Measurements from ENCODE around the gene P3H2. TPM values are rescaled to one million over a fixed set of nuclear protein-coding genes. Genes with fewer than 3 reads are reported as not detected.

Gene P3H2
- total RNA-seq, 1 donor from 2014 or later = not detected

GRCh38 chr3:189999718-190000117 is 121.0 kb downstream of the P3H2 start:
- no peak overlapping the region for H3K27ac Mint-ChIP-seq
- H3K9me3 Mint-ChIP-seq = no peaks in the 10 kb centered on the region
- DNase-seq (ENCODE audit: low spot score) = no peak
- H3K36me3 Mint-ChIP-seq (ENCODE audit: low read depth) = no peaks in the 10 kb centered on the region
- H3K4me3 Mint-ChIP-seq = no peak overlapping the region
- peaks cover 7% of the 10 kb centered on the region for H3K27me3 Mint-ChIP-seq (ENCODE audit: insufficient read depth)
- intact Hi-C loops (cut with micrococcal nuclease) = no loop called here
- no peaks in the 10 kb centered on the region for H3K4me1 Mint-ChIP-seq (ENCODE audit: low read depth)

- DNase-seq (ENCODE audit: low spot score) = no peak
- intact Hi-C loops (cut with micrococcal nuclease) = no loop called here
- Mint-ChIP-seq H3K27me3 (ENCODE audit: insufficient read depth) (peaks cover 9% of the 10 kb centered on the region), H3K9me3 (no peaks in the 10 kb centered on the region), H3K27ac (no peak overlapping the region), H3K4me1 (ENCODE audit: low read depth) (no peaks in the 10 kb centered on the region), H3K4me3 (no peak overlapping the region), H3K36me3 (ENCODE audit: low read depth) (no peaks in the 10 kb centered on the region)
These were observed 125.6 kb downstream of the P3H2 start for GRCh38 chr3:189995129-189995528.

GRCh38 chr3:189990826-189991225 is 129.9 kb downstream of the P3H2 start:
- Mint-ChIP-seq H3K36me3 (ENCODE audit: low read depth) (no peaks in the 10 kb centered on the region), H3K27ac (no peak overlapping the region)
- intact Hi-C loops (cut with micrococcal nuclease) = no loop called here

GRCh38 chr3:189988854-189989253 is 131.8 kb downstream of the P3H2 start:
- no peak overlapping the region for H3K4me3 Mint-ChIP-seq

More at GRCh38 chr3:189990826-189991225, 129.9 kb downstream of the P3H2 start:
- H3K27me3 Mint-ChIP-seq (ENCODE audit: insufficient read depth) = peaks cover 10% of the 10 kb centered on the region
- no peaks in the 10 kb centered on the region for H3K9me3 Mint-ChIP-seq
- no peak for DNase-seq (ENCODE audit: low spot score)
- no peak overlapping the region for H3K4me3 Mint-ChIP-seq
- no peaks in the 10 kb centered on the region for H3K4me1 Mint-ChIP-seq (ENCODE audit: low read depth)

GRCh38 chr3:189988322-189988721 is 132.4 kb downstream of the P3H2 start:
- Mint-ChIP-seq H3K27me3 (ENCODE audit: insufficient read depth) (peaks cover 10% of the 10 kb centered on the region), H3K4me1 (ENCODE audit: low read depth) (no peaks in the 10 kb centered on the region), H3K9me3 (no peaks in the 10 kb centered on the region), H3K4me3 (no peak overlapping the region), H3K36me3 (ENCODE audit: low read depth) (no peaks in the 10 kb centered on the region), H3K27ac (no peak overlapping the region)
- intact Hi-C loops (cut with micrococcal nuclease) = no loop called here
- no peak for DNase-seq (ENCODE audit: low spot score)

More at GRCh38 chr3:189988854-189989253, 131.8 kb downstream of the P3H2 start:
- no peak for DNase-seq (ENCODE audit: low spot score)
- Mint-ChIP-seq H3K4me1 (ENCODE audit: low read depth) (no peaks in the 10 kb centered on the region), H3K36me3 (ENCODE audit: low read depth) (no peaks in the 10 kb centered on the region), H3K27ac (no peak overlapping the region), H3K9me3 (no peaks in the 10 kb centered on the region), H3K27me3 (ENCODE audit: insufficient read depth) (peaks cover 10% of the 10 kb centered on the region)
- intact Hi-C loops (cut with micrococcal nuclease) = no loop called here

- no peak for DNase-seq (ENCODE audit: low spot score)
- Mint-ChIP-seq H3K36me3 (ENCODE audit: low read depth) (no peaks in the 10 kb centered on the region), H3K4me3 (no peak overlapping the region), H3K9me3 (no peaks in the 10 kb centered on the region), H3K27ac (no peak overlapping the region), H3K4me1 (ENCODE audit: low read depth) (no peaks in the 10 kb centered on the region), H3K27me3 (ENCODE audit: insufficient read depth) (peaks cover 8% of the 10 kb centered on the region)
- intact Hi-C loops (cut with micrococcal nuclease) = no loop called here
These were observed 134.7 kb downstream of the P3H2 start for GRCh38 chr3:189985948-189986347.

GRCh38 chr3:189983612-189984011 is 137.1 kb downstream of the P3H2 start:
- H3K4me3 Mint-ChIP-seq = no peak overlapping the region
- no peaks in the 10 kb centered on the region for H3K9me3 Mint-ChIP-seq
- DNase-seq (ENCODE audit: low spot score) = no peak
- no peaks in the 10 kb centered on the region for H3K4me1 Mint-ChIP-seq (ENCODE audit: low read depth)
- no peaks in the 10 kb centered on the region for H3K36me3 Mint-ChIP-seq (ENCODE audit: low read depth)
- intact Hi-C loops (cut with micrococcal nuclease) = no loop called here
- H3K27me3 Mint-ChIP-seq (ENCODE audit: insufficient read depth) = peaks cover 6% of the 10 kb centered on the region
- H3K27ac Mint-ChIP-seq = no peak overlapping the region

GRCh38 chr3:189982321-189982945 is 138.3 kb downstream of the P3H2 start:
- no peak overlapping the region for H3K27ac Mint-ChIP-seq
- H3K9me3 Mint-ChIP-seq = no peaks in the 10 kb centered on the region
- no peaks in the 10 kb centered on the region for H3K4me1 Mint-ChIP-seq (ENCODE audit: low read depth)
- intact Hi-C loops (cut with micrococcal nuclease) = no loop called here
- no peak overlapping the region for H3K4me3 Mint-ChIP-seq
- H3K36me3 Mint-ChIP-seq (ENCODE audit: low read depth) = no peaks in the 10 kb centered on the region
- no peak for DNase-seq (ENCODE audit: low spot score)
- H3K27me3 Mint-ChIP-seq (ENCODE audit: insufficient read depth) = peaks cover 9% of the 10 kb centered on the region

- intact Hi-C loops (cut with micrococcal nuclease) = no loop called here
- H3K4me1 Mint-ChIP-seq (ENCODE audit: low read depth) = no peaks in the 10 kb centered on the region
- no peak overlapping the region for H3K4me3 Mint-ChIP-seq
- no peak overlapping the region for H3K27ac Mint-ChIP-seq
- no peaks in the 10 kb centered on the region for H3K9me3 Mint-ChIP-seq
- no peaks in the 10 kb centered on the region for H3K36me3 Mint-ChIP-seq (ENCODE audit: low read depth)
- peaks cover 8% of the 10 kb centered on the region for H3K27me3 Mint-ChIP-seq (ENCODE audit: insufficient read depth)
- no peak for DNase-seq (ENCODE audit: low spot score)
These were observed 139.0 kb downstream of the P3H2 start for GRCh38 chr3:189981668-189982067.

GRCh38 chr3:189978753-189979152 is 141.9 kb downstream of the P3H2 start:
- DNase-seq (ENCODE audit: low spot score) = no peak
- intact Hi-C loops (cut with micrococcal nuclease) = no loop called here
- Mint-ChIP-seq H3K36me3 (ENCODE audit: low read depth) (no peaks in the 10 kb centered on the region), H3K9me3 (no peaks in the 10 kb centered on the region), H3K27me3 (ENCODE audit: insufficient read depth) (peaks cover 14% of the 10 kb centered on the region), H3K4me1 (ENCODE audit: low read depth) (no peaks in the 10 kb centered on the region), H3K27ac (no peak overlapping the region), H3K4me3 (no peak overlapping the region)

GRCh38 chr3:189977174-189977573 is 143.5 kb downstream of the P3H2 start:
- Mint-ChIP-seq H3K27me3 (ENCODE audit: insufficient read depth) (peaks cover 15% of the 10 kb centered on the region), H3K9me3 (no peaks in the 10 kb centered on the region), H3K36me3 (ENCODE audit: low read depth) (no peaks in the 10 kb centered on the region), H3K4me3 (no peak overlapping the region), H3K4me1 (ENCODE audit: low read depth) (no peaks in the 10 kb centered on the region), H3K27ac (no peak overlapping the region)
- no peak for DNase-seq (ENCODE audit: low spot score)
- intact Hi-C loops (cut with micrococcal nuclease) = no loop called here

- Mint-ChIP-seq H3K36me3 (ENCODE audit: low read depth) (no peaks in the 10 kb centered on the region), H3K4me3 (no peak overlapping the region), H3K4me1 (ENCODE audit: low read depth) (no peaks in the 10 kb centered on the region), H3K27me3 (ENCODE audit: insufficient read depth) (peaks cover 15% of the 10 kb centered on the region), H3K9me3 (no peaks in the 10 kb centered on the region), H3K27ac (no peak overlapping the region)
- no peak for DNase-seq (ENCODE audit: low spot score)
- intact Hi-C loops (cut with micrococcal nuclease) = no loop called here
These were observed 145.2 kb downstream of the P3H2 start for GRCh38 chr3:189975391-189975990.

- Mint-ChIP-seq H3K9me3 (no peaks in the 10 kb centered on the region), H3K4me1 (ENCODE audit: low read depth) (no peaks in the 10 kb centered on the region), H3K27ac (no peak overlapping the region), H3K27me3 (ENCODE audit: insufficient read depth) (peaks cover 21% of the 10 kb centered on the region), H3K4me3 (no peak overlapping the region), H3K36me3 (ENCODE audit: low read depth) (no peaks in the 10 kb centered on the region)
- DNase-seq (ENCODE audit: low spot score) = no peak
- intact Hi-C loops (cut with micrococcal nuclease) = no loop called here
These were observed 146.3 kb downstream of the P3H2 start for GRCh38 chr3:189974359-189974758.
